Measurements from ENCODE around the gene THAP12.

Gene THAP12

GRCh38 chr11:76369406-76369805, 11.5 kb downstream of the THAP12 start:
- Histone ChIP-seq H3K36me3 (ENCODE audit: low read depth) (peaks cover 7% of the 10 kb centered on the region), H3K4me3 (ENCODE audit: severe bottlenecking) (no peak overlapping the region), H3K27me3 (ENCODE audit: insufficient read depth, poor library complexity, severe bottlenecking) (no peaks in the 10 kb centered on the region), H3K27ac (ENCODE audit: poor library complexity, severe bottlenecking) (no peak overlapping the region), H3K9me3 (ENCODE audit: severe bottlenecking) (no peaks in the 10 kb centered on the region), H3K4me1 (ENCODE audit: insufficient read depth, poor library complexity, severe bottlenecking) (peaks cover 8% of the 10 kb centered on the region)
- ATAC-seq (ENCODE audit: low read depth) (no peak), DNase-seq (ENCODE audit: low spot score) (no peak)
- TF ChIP-seq CTCF (IDR thresholded peaks at IDR 0.05; ENCODE audit: poor library complexity, severe bottlenecking) = no peak

GRCh38 chr11:76368490-76368889, 12.4 kb downstream of the THAP12 start:
- no peak overlapping the region for H3K27ac ChIP-seq (ENCODE audit: poor library complexity, severe bottlenecking)
- no peak for TF ChIP-seq CTCF (IDR thresholded peaks at IDR 0.05; ENCODE audit: poor library complexity, severe bottlenecking)
- H3K4me1 ChIP-seq (ENCODE audit: insufficient read depth, poor library complexity, severe bottlenecking) = peaks cover 8% of the 10 kb centered on the region
- DNase-seq (ENCODE audit: low spot score) (no peak), ATAC-seq (ENCODE audit: low read depth) (no peak)
- peaks cover 16% of the 10 kb centered on the region for H3K36me3 ChIP-seq (ENCODE audit: low read depth)
- no peaks in the 10 kb centered on the region for H3K27me3 ChIP-seq (ENCODE audit: insufficient read depth, poor library complexity, severe bottlenecking)
- no peaks in the 10 kb centered on the region for H3K9me3 ChIP-seq (ENCODE audit: severe bottlenecking)
- no peak overlapping the region for H3K4me3 ChIP-seq (ENCODE audit: severe bottlenecking)

GRCh38 chr11:76365038-76365679, 15.8 kb downstream of the THAP12 start:
- ATAC-seq (ENCODE audit: low read depth) (no peak), DNase-seq (ENCODE audit: low spot score) (no peak)
- TF ChIP-seq CTCF (IDR thresholded peaks at IDR 0.05; ENCODE audit: poor library complexity, severe bottlenecking) = no peak
- no peaks in the 10 kb centered on the region for H3K4me1 ChIP-seq (ENCODE audit: insufficient read depth, poor library complexity, severe bottlenecking)
- no peaks in the 10 kb centered on the region for H3K9me3 ChIP-seq (ENCODE audit: severe bottlenecking)
- H3K36me3 ChIP-seq (ENCODE audit: low read depth) = peaks cover 23% of the 10 kb centered on the region
- no peaks in the 10 kb centered on the region for H3K27me3 ChIP-seq (ENCODE audit: insufficient read depth, poor library complexity, severe bottlenecking)
- H3K4me3 ChIP-seq (ENCODE audit: severe bottlenecking) = no peak overlapping the region
- no peak overlapping the region for H3K27ac ChIP-seq (ENCODE audit: poor library complexity, severe bottlenecking)

GRCh38 chr11:76362716-76363115, 18.2 kb downstream of the THAP12 start:
- no peak overlapping the region for H3K4me3 ChIP-seq (ENCODE audit: severe bottlenecking)
- no peaks in the 10 kb centered on the region for H3K9me3 ChIP-seq (ENCODE audit: severe bottlenecking)
- H3K27ac ChIP-seq (ENCODE audit: poor library complexity, severe bottlenecking) = no peak overlapping the region
- no peak for DNase-seq (ENCODE audit: low spot score)
- H3K27me3 ChIP-seq (ENCODE audit: insufficient read depth, poor library complexity, severe bottlenecking) = no peaks in the 10 kb centered on the region
- no peak for TF ChIP-seq CTCF (IDR thresholded peaks at IDR 0.05; ENCODE audit: poor library complexity, severe bottlenecking)
- no peak for ATAC-seq (ENCODE audit: low read depth)
- peaks cover 40% of the 10 kb centered on the region for H3K36me3 ChIP-seq (ENCODE audit: low read depth)
- H3K4me1 ChIP-seq (ENCODE audit: insufficient read depth, poor library complexity, severe bottlenecking) = no peaks in the 10 kb centered on the region

- H3K9me3 ChIP-seq (ENCODE audit: severe bottlenecking) = no peaks in the 10 kb centered on the region
- peaks cover 47% of the 10 kb centered on the region for H3K36me3 ChIP-seq (ENCODE audit: low read depth)
- no peaks in the 10 kb centered on the region for H3K27me3 ChIP-seq (ENCODE audit: insufficient read depth, poor library complexity, severe bottlenecking)
- DNase-seq (ENCODE audit: low spot score) (no peak), ATAC-seq (ENCODE audit: low read depth) (no peak)
- no peak for TF ChIP-seq CTCF (IDR thresholded peaks at IDR 0.05; ENCODE audit: poor library complexity, severe bottlenecking)
- H3K27ac ChIP-seq (ENCODE audit: poor library complexity, severe bottlenecking) = no peak overlapping the region
- no peaks in the 10 kb centered on the region for H3K4me1 ChIP-seq (ENCODE audit: insufficient read depth, poor library complexity, severe bottlenecking)
- no peak overlapping the region for H3K4me3 ChIP-seq (ENCODE audit: severe bottlenecking)
Observed at GRCh38 chr11:76361776-76362175, 19.2 kb downstream of the THAP12 start.
